HepG2 (cell line): ENCODE results near the gene COL9A2. TPM values are rescaled to one million over a fixed set of nuclear protein-coding genes. Genes with fewer than 3 reads are reported as not detected.
A peak's percentile ranks its signal among the peaks of the same experiment; 100 is the strongest.

Source experiments
- AGO2 ChIP-seq: fragments of 200-400 bp; formaldehyde crosslinking; optimal IDR thresholded peaks from 2 replicates; pipeline ENCODE3; 2017; ENCODE audit warnings: mild to moderate bottlenecking, low read depth, low read length, moderate library complexity
- ATM ChIP-seq: fragments of 450-650 bp; IDR thresholded peaks from 2 replicates; pipeline ENCODE4 v1.7.1; 2017; ENCODE audit warnings: mild to moderate bottlenecking, borderline replicate concordance
- MLXIP ChIP-seq: sonication (generic); formaldehyde crosslinking; IDR thresholded peaks from 2 replicates; pipeline ENCODE4 v1.9.0; 2021; ENCODE audit warnings: missing genetic modification reagents, borderline replicate concordance
- MYC ChIP-seq: sonication (generic); formaldehyde crosslinking; IDR thresholded peaks from 2 replicates; pipeline ENCODE4 v1.9.0; 2021; ENCODE audit warnings: missing genetic modification reagents, borderline replicate concordance
- PITX1 ChIP-seq: sonication (generic); formaldehyde crosslinking; IDR thresholded peaks from 2 replicates; pipeline ENCODE4 v1.5.1; 2020; ENCODE audit warnings: mild to moderate bottlenecking, missing genetic modification reagents
- TRIM22 ChIP-seq: fragments of 450-650 bp; IDR thresholded peaks from 2 replicates; pipeline ENCODE4 v1.6.1; 2017
- ZNF12 ChIP-seq: sonication (generic); formaldehyde crosslinking; IDR thresholded peaks from 2 replicates; pipeline ENCODE4 v1.5.0; 2020; ENCODE audit warnings: missing genetic modification reagents
- ZNF33A ChIP-seq: sonication (generic); formaldehyde crosslinking; IDR thresholded peaks from 2 replicates; pipeline ENCODE4 v1.5.1; 2020; ENCODE audit warnings: missing genetic modification reagents, mild to moderate bottlenecking, moderate library complexity, borderline replicate concordance
- ZNF547 ChIP-seq: sonication (generic); formaldehyde crosslinking; IDR thresholded peaks from 2 replicates; pipeline ENCODE4 v1.5.1; 2020; ENCODE audit warnings: mild to moderate bottlenecking, missing genetic modification reagents
- ZNF549 ChIP-seq: sonication (generic); formaldehyde crosslinking; IDR thresholded peaks from 2 replicates; pipeline ENCODE4 v1.5.0; 2020; ENCODE audit warnings: missing genetic modification reagents
- ZNF574 ChIP-seq: sonication (generic); formaldehyde crosslinking; IDR thresholded peaks from 2 replicates; pipeline ENCODE4 v1.4.0; 2020; ENCODE audit warnings: missing genetic modification reagents
- ZNF615 ChIP-seq: sonication (generic); formaldehyde crosslinking; IDR thresholded peaks from 2 replicates; pipeline ENCODE4 v1.5.0; 2020; ENCODE audit warnings: mild to moderate bottlenecking, missing genetic modification reagents, borderline replicate concordance
- ZNF7 ChIP-seq: IDR thresholded peaks from 2 replicates; pipeline ENCODE4 v1.6.1; 2016; ENCODE audit warnings: missing biosample characterization, missing genetic modification reagents
- ZNF761 ChIP-seq: sonication (generic); formaldehyde crosslinking; conservative IDR thresholded peaks from 2 replicates; pipeline ENCODE4 v1.4.0; 2020; ENCODE audit warnings: mild to moderate bottlenecking, missing genetic modification reagents
- ZSCAN30 ChIP-seq: sonication (generic); formaldehyde crosslinking; IDR thresholded peaks from 2 replicates; pipeline ENCODE4 v1.5.0; 2020; ENCODE audit warnings: mild to moderate bottlenecking, missing genetic modification reagents
- polyA plus RNA-seq, 8 experiments: library from polyadenylated mRNA; depleted of rRNA in 3 of 8; stranded (reverse) in 7 of 8; unstranded in 1 of 8; fragments of >200 nt; fragmentation: Illumina TruSeq in 4 of 8; extraction: Trizol in 4 of 8; gene quantifications; 2 replicates each; pipeline versions ENCODE4 v1.2.1 to v1.2.3, GENCODE V29; 2011 to 2016; ENCODE audit warnings: low read depth in 4 of 8, missing spikeins in 1 of 8, mixed read lengths in 1 of 8; ENCODE audit not compliant: insufficient read depth in 1 of 8
- total RNA-seq, 5 experiments: library from RNA; depleted of rRNA; stranded (reverse); fragments of >200 nt; fragmentation: Illumina TruSeq; extraction: Trizol; gene quantifications; 2 replicates each; pipeline ENCODE4 v1.2.3, GENCODE V29; 2016; ENCODE audit warnings: low read depth in 1 of 5
- TF ChIP-seq, protein P1 (sequence below): sonication (generic); formaldehyde crosslinking; IDR thresholded peaks from 2 replicates; pipeline ENCODE4 v1.4.0; 2020; ENCODE audit warnings: low read depth, mild to moderate bottlenecking, missing genetic modification reagents
- TF ChIP-seq, protein P2 (sequence below), 2 experiments: sonication (generic) in 1 of 2; formaldehyde crosslinking in 1 of 2; IDR thresholded peaks; 2 replicates each; pipeline versions ENCODE4 v1.4.0 to v1.6.1; 2018 to 2020; ENCODE audit warnings: missing genetic modification reagents in 2 of 2, borderline replicate concordance in 1 of 2, low read depth in 1 of 2, mild to moderate bottlenecking in 1 of 2, missing biosample characterization in 1 of 2

COL9A2 gene
- total and polyA plus RNA-seq, 2 of the 13 experiments (the other 11 are each of a cell fraction or from before 2014, with no cell fraction given): 20.2 to 26.9 TPM

- TF ChIP-seq AGO2: no peak
- no peak for TF ChIP-seq ZNF547 (CRISPR knock-in tag)
- peak; percentile 30; the same call in 1 of the 2 replicates for TF ChIP-seq PITX1
- no peak for TF ChIP-seq TRIM22
- no peak for TF ChIP-seq ZSCAN30 (CRISPR knock-in tag)
- TF ChIP-seq ZNF549 (CRISPR knock-in tag): no peak
- TF ChIP-seq MYC (CRISPR knock-in tag): peak; percentile 43; the same call in 1 of the 2 replicates
- TF ChIP-seq ZNF33A: no peak
- TF ChIP-seq ZNF574 (CRISPR knock-in tag): peak; percentile 54
- TF ChIP-seq ZNF7 (CRISPR knock-in tag): no peak
- TF ChIP-seq, protein P1, sequence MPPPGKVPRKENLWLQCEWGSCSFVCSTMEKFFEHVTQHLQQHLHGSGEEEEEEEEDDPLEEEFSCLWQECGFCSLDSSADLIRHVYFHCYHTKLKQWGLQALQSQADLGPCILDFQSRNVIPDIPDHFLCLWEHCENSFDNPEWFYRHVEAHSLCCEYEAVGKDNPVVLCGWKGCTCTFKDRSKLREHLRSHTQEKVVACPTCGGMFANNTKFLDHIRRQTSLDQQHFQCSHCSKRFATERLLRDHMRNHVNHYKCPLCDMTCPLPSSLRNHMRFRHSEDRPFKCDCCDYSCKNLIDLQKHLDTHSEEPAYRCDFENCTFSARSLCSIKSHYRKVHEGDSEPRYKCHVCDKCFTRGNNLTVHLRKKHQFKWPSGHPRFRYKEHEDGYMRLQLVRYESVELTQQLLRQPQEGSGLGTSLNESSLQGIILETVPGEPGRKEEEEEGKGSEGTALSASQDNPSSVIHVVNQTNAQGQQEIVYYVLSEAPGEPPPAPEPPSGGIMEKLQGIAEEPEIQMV: no peak
- no peak for TF ChIP-seq MLXIP (CRISPR knock-in tag)
- TF ChIP-seq ZNF12 (CRISPR knock-in tag): no peak
- TF ChIP-seq, protein P2, sequence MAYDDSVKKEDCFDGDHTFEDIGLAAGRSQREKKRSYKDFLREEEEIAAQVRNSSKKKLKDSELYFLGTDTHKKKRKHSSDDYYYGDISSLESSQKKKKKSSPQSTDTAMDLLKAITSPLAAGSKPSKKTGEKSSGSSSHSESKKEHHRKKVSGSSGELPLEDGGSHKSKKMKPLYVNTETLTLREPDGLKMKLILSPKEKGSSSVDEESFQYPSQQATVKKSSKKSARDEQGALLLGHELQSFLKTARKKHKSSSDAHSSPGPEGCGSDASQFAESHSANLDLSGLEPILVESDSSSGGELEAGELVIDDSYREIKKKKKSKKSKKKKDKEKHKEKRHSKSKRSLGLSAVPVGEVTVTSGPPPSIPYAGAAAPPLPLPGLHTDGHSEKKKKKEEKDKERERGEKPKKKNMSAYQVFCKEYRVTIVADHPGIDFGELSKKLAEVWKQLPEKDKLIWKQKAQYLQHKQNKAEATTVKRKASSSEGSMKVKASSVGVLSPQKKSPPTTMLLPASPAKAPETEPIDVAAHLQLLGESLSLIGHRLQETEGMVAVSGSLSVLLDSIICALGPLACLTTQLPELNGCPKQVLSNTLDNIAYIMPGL (CRISPR knock-in tag; IDR thresholded peaks at IDR 0.05; ENCODE audit: borderline replicate concordance in 1 of 2, low read depth in 1 of 2): peak; percentile 73 to 75; a peak in 3 of 4 replicates
- TF ChIP-seq ATM: no peak
- no peak for TF ChIP-seq ZNF761 (CRISPR knock-in tag)
- no peak for TF ChIP-seq ZNF615 (CRISPR knock-in tag)
These were observed 21.8 kb upstream of the COL9A2 start (continued) for GRCh38 chr1:40338745-40339419.
